NCI-H2081 (cell line): ENCODE measurements around the gene CCNT2.
A peak's percentile ranks its signal among the peaks of the same experiment; 100 is the strongest.
"Not testable (repeated sequence)": the region's sequence is repeated elsewhere in the genome, so short reads cannot be mapped to it uniquely, and the experiment has no call there.

ENCODE experiments used
- DNase-seq, 2 experiments: peaks; one replicate each; lab custom pipeline; 2025; lab: John Stamatoyannopoulos, UW

Gene CCNT2

DNA sequence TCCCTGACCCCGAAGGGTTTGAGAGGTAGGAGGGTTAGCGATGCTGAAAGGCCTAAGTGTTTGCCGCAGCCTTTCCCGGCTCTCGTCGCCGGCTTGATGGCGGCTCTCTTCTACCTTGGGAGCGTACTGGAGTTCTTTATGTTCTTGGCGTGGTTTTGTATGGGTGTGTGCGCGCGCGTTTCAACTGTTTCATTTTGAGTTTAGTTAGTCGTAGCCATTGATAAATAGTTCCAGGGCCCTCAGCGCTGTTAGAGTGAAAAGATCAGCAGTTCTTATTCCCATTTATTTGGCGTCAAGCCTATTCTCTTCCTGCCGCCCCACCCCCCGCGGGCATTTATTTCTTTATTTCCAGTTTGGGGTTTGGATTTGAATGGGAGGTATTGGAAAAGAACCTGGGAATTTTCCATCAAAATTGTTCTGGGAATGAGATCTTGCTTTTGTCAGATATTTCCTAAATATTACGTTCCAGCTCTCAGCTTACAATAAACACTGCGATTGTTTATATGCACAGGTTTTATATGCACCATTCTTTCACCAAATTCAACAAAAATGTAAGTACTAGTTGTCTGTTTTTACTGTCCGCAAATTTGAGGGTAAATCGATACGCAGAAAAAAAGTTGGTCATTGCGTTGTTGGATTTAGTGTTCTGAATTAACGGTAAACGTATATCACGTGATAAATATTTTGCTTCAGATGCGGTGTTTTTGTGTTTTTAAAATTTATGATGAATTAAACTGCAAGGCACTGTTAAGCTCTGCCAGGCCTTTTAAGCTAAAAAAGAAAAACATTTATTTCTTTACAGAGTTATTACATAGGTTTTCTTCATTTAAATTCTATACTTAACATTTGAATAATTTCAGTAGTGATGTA lies 954 bp downstream of the CCNT2 start:
- DNase-seq = peak; percentile 4 to 39

DNA sequence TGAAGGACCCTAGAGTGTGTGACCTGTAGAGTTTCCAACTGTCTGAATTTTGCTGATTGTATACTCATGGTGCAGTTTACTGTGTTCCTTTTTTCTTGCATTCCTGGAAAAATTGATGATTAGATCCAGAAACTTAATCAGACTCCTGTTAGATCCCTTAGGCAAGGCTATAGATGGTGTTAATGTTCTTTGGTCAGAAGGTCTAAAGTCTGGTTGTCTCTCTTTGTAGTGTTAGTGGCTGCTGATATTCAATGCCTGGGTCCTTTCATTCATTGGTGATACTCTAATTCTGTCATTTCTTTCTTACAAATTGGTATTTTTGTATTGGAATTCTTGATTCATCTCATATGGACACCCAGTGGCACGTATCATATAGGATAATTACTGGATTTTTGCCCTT lies 6.3 kb downstream of the CCNT2 start:
- no peak for DNase-seq

DNA sequence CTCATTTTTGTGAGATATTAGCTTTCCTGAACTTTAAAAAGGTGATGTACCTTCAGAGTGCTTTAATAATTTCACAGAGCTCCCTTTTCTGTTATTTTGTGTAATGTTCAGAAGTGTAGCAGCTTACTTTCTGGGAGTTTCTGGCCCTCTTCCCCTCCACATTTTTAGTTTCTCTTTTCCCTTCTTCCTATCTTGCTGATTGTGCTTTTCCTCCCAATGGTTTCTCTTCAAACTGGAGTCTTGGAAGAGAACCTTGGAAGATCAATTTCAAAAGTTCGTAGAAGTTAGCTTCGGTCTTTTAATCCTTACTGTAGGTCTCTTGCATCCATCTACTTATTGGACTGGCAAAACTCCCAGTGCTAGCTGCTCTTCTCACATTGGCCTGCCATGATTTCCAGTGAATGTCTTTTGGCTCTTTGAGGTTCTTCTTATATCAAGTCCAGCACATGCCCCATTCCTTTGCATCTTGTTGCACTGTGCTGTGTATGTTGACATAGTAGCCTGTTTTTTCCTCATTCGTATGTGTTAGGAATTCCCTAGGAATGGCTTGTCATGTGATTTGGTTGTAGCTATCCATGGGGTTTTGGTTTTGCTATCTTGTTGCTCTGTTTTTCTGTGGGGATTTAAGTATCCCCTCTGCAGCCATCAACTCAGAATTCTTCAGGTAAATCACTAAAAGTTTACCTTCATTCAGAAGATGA lies 7.8 kb downstream of the CCNT2 start:
- no peak for DNase-seq

DNA sequence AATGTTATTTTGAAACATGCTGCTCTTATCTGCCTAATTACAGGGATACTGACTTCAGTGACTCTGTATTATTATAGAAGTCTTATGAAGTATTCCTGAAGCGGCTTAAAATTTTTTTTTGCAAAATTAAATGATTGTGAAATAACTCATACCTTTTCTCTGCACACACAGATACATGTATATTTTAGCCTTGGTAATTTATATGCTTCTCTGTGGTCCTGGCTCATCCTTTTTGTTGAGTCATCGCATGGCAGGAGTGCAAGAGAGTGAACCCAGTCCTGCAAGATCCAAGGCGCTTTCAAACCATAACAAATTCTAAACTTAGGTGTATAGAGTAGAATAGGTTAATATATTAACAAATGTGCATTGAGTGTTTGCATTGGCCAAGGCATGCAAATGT lies 8.6 kb downstream of the CCNT2 start:
- no peak for DNase-seq

DNA sequence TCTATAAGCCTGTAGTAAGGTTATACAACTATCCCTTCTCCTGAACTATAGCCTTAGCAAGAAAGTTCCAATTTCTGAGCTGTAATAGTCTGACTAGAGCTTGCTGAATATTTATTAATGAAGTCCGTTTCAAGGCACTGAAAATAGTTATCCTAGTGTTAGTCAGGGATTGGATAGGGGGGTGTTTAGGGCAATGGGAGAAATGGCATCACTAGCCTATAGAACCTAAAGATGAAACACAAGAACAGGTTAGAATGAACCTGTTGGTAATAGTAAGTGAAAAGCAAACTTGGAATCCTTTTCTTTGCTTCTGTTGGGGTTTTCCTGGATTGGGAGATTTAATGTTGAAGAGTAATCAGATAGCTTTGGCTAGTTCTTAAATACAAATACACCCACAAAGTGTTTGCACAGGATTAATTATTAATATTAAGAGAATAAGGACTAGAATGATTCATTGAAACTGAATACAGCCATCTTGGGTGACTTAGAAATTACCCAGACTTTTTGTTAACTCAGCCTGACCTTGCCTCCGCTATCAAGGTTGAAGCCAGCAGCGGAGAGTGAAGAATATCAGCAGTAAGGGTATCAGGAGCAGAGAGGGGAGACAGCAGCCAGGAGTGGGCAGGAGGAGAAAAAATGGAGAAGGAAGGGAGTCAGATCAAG lies 14.4 kb downstream of the CCNT2 start:
- DNase-seq = no peak

DNA sequence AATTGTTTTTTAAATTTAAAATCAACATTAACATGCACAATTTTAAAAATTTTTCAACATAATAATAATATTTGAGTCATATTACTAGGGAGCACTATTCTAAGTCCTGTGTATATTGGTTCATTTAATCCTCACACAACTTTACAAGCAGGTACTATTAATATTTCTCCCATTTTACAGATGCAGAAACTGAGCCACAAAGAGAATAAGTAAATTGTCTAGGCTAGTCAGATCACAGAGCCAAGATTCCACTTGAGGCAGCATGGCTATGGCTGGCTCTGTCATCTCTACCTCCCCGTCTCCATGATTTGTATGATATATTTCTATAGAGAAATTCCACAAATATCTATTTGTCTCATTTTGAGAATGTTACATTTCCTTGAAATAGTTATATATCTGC lies 15.1 kb downstream of the CCNT2 start:
- DNase-seq = no peak

- no peak for DNase-seq
Measured at GRCh38 chr2:134934150-134934549, 15.5 kb downstream of the CCNT2 start.

GRCh38 chr2:134934641-134935040 lies 16.0 kb downstream of the CCNT2 start:
- DNase-seq = no peak

DNA sequence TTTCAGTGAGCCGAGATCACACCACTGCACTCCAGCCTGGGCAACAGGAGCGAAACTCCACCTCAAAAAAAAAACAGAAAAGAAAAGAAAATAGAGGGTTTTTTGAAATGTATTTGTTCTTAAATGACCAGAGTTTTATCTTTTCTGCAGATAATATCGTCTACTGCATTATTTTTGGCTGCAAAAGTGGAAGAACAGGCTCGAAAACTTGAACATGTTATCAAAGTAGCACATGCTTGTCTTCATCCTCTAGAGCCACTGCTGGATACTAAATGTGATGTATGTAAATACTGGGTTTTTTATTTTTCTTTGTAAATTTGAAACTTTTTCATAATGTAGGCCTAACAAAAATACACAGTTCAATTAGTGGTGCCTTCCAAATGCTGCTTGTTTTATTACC lies 18.1 kb downstream of the CCNT2 start:
- DNase-seq = no peak

- DNase-seq = no peak
Measured at GRCh38 chr2:134943540-134943939, 24.9 kb downstream of the CCNT2 start.

DNA sequence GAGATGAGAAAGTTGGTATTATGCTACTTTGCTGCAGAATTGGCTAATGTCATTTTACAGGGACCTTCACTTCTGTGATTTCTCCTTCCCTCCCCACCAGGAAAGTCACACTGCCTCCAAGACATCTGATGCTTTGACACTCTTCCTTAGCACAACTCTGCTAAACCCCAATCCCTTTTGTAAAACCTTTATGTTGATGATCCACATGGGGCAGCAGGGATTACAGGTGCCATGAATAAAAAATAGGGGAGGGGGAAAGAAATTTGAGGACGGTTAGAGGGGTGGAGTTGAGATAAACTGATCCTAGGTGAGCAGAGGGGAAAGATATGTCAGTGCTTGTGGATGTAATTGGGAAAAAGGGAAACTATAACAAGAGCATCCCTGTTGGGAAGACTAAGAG lies 26.4 kb downstream of the CCNT2 start:
- no peak for DNase-seq

- no peak for DNase-seq
Measured at GRCh38 chr2:134946073-134946472, 27.5 kb downstream of the CCNT2 start.

- DNase-seq = no peak
Measured at GRCh38 chr2:134949981-134950708, 31.5 kb downstream of the CCNT2 start.

DNA sequence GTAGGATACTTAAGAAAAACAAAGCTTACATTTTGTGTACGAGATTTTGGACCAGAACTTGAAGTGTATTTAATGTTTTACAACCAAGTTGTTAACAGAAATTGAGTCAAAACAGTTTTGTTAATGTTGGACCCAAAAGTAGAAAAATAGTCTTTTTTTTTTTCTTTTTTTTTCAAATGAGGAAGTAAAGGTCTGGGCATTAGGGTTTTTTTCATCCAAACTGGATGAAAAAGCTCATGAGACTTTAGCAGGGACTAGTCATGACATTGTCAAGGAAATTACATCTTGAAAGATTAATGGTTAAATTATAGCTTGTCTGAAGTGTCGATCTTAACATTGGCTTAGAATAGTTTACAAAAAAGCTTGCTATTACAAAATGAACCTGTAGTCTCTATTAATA lies 32.3 kb downstream of the CCNT2 start:
- no peak for DNase-seq

DNA sequence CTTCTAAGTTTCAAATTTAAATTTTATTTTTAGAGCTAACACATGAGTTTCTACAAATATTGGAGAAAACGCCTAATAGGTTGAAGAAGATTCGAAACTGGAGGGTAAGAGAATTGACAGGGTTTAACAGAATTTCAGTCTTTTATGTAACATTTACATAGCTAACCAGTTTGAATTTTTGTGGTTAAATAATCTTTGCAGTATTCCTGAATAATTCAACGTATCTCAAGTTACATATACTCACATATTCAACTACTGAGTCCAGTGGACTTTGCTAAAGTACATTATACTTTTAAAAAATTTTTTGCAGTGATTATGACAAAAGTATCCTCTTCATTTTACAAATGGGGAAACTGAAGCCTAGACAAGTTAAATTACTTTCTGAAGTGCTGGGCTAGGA lies 34.0 kb downstream of the CCNT2 start:
- DNase-seq = no peak

GRCh38 chr2:134954065-134954464 lies 35.4 kb downstream of the CCNT2 start:
- no peak for DNase-seq

GRCh38 chr2:134955744-134956143 lies 37.1 kb downstream of the CCNT2 start:
- DNase-seq = no peak

- no peak for DNase-seq
Measured at GRCh38 chr2:134957477-134957876, 38.9 kb downstream of the CCNT2 start.

GRCh38 chr2:134967166-134967565 lies 48.5 kb downstream of the CCNT2 start:
- DNase-seq = not testable (repeated sequence)

GRCh38 chr2:134973241-134974138 lies 54.9 kb downstream of the CCNT2 start:
- no peak for DNase-seq
